SJCRH30 (cell line): ENCODE results near the gene METAP1. TPM values are rescaled to one million over a fixed set of nuclear protein-coding genes. Genes with fewer than 3 reads are reported as not detected.
A peak's percentile ranks its signal among the peaks of the same experiment; 100 is the strongest.
"Not testable (repeated sequence)": the region's sequence is repeated elsewhere in the genome, so short reads cannot be mapped to it uniquely, and the experiment has no call there.

Experiments
- DNase-seq, 2 experiments: peaks; one replicate each; pipeline ENCODE4 v3.0.0-alpha.2; 2015 to 2020
- H3K27ac ChIP-seq: fragments of 250-450 bp; sonication (Bioruptor Pico); 2 replicates; pipeline ENCODE4 v1.5.1; 2020; ENCODE audit warnings: mild to moderate bottlenecking, moderate library complexity
- H3K27me3 ChIP-seq: fragments of 250-450 bp; sonication (Bioruptor Pico); 2 replicates; pipeline ENCODE4 v1.5.1; 2020; ENCODE audit warnings: mild to moderate bottlenecking, moderate library complexity
- H3K36me3 ChIP-seq: fragments of 250-450 bp; sonication (Bioruptor Pico); 2 replicates; pipeline ENCODE4 v1.5.1; 2020; ENCODE audit warnings: mild to moderate bottlenecking, moderate library complexity
- H3K4me1 ChIP-seq: fragments of 250-450 bp; sonication (Bioruptor Pico); 2 replicates; pipeline ENCODE4 v1.5.1; 2020; ENCODE audit warnings: mild to moderate bottlenecking, moderate library complexity
- H3K4me3 ChIP-seq: fragments of 250-450 bp; sonication (Bioruptor Pico); 2 replicates; pipeline ENCODE4 v1.5.1; 2020; ENCODE audit warnings: mild to moderate bottlenecking, moderate library complexity
- H3K9me3 ChIP-seq: fragments of 250-450 bp; sonication (Bioruptor Pico); replicated peaks from 2 replicates; pipeline ENCODE4 v1.5.1; 2020; ENCODE audit warnings: mild to moderate bottlenecking, moderate library complexity
- total RNA-seq: library from RNA; depleted of rRNA; stranded (reverse); fragments of >200 nt; shearing (Covaris generic); gene quantifications from 2 replicates; pipeline ENCODE4 v1.2.3, GENCODE V29; 2014

The METAP1 gene
- total RNA-seq, 1 experiment from 2014 or later, result 88.5 TPM

DNA sequence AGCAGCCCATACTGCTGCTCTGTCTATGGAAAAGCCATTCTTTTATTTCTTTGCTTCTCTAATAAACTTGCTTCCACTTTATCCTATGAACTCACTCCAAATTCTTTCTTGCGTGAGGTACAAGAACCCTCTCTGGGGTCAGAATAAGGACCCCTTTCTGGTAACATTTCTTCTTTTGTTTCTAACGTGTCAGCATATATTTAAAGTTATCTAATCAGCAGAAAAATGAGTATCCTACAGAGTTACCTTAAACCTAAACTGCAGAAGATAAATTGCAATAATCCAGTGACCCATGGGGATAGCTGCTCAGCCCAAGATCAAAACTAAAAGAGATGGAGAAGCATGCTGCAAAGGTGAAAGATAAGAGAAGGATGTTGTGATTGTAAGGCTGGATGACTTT lies 89.1 kb downstream of the METAP1 start:
- DNase-seq, result no peak
- H3K9me3 ChIP-seq, result no peaks in the 10 kb centered on the region
- no peaks in the 10 kb centered on the region for H3K4me1 ChIP-seq
- no peak overlapping the region for H3K27ac ChIP-seq
- no peak overlapping the region for H3K4me3 ChIP-seq
- no peaks in the 10 kb centered on the region for H3K27me3 ChIP-seq
- peaks cover 39% of the 10 kb centered on the region for H3K36me3 ChIP-seq

DNA sequence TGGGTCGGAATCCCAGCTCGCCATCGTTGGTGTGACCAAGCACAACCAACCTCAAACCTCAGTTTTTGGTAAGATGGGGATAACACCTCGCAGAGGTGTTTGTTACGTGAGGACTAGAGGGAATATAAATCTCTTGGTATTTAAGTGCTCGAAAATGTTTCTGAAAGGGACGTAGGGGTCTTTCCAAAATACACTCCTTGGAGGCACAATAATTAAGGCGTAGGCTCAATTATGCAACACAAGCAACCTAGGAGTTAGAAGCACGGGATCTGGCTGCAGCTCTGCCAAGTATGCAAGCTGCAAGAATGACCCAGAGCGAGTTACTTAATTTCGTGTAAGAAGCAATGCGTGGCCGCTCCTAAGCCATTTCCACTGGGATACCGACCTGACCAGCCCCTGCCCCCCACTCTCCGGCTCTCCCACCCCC lies 92.5 kb downstream of the METAP1 start:
- Histone ChIP-seq H3K4me1 (no peaks in the 10 kb centered on the region), H3K27ac (peak overlapping the region; percentile 81), H3K36me3 (peaks cover 16% of the 10 kb centered on the region), H3K4me3 (peak overlapping the region; percentile 98), H3K9me3 (no peaks in the 10 kb centered on the region), H3K27me3 (no peaks in the 10 kb centered on the region)
- peak; percentile 22 to 48 for DNase-seq

DNA sequence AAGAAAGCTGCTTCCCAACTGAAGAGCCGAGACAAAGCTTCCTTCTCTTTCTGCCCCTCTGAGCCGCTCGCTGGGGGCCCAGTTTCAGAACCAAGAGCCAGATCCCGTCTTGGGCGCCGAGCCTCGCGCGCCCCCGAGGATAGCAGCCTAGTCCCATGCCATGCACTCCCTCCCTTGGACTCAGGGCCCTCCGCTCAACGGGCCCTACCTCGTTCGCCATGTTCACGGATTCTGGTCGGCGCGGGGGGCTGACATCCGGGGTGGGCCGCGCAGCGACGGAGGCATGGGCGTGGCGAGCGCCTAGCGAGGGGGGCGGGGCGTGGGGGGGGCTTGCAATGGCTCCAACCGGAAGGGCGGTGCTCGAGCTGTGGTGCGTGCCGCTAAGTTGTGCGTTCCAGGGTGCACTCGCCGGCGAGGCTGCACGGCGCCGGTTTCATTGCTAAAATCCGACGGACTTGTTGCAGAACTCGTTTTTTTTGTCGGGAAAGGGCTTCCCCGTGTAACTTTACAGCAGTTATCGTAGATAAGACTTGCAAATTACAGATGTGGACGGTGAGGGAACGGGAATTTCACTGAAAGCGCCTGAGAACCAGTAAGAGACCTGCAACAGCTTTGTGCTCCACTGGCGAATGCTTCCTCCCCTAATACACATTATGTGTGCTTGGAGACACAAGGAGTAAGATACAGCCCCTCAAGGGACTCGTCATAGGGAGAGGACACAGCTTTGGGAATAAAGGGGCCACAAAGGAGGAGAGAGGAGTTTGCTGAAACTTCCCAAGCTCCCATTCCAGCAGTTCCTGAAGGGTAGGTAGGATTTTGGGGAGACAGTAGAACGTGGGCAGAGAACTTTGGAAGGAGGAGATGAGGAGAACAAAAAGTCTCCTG lies 93.2 kb downstream of the METAP1 start, which contains the start of gene ADH5:
Gene ADH5 (minus strand): TSS at position 308 of the 885 bp plus-strand sequence. CDS start 88 bp downstream, at position 220.
- Histone ChIP-seq H3K4me3 (peak within 1 kb of the TSS; percentile 98), H3K27me3 (no peaks in the 10 kb centered on the region), H3K4me1 (no peaks in the 10 kb centered on the region), H3K9me3 (no peaks in the 10 kb centered on the region), H3K36me3 (peaks cover 13% of the 10 kb centered on the region), H3K27ac (peak within 1 kb of the TSS; percentile 81)
- peak; percentile 88 to 89 for DNase-seq

DNA sequence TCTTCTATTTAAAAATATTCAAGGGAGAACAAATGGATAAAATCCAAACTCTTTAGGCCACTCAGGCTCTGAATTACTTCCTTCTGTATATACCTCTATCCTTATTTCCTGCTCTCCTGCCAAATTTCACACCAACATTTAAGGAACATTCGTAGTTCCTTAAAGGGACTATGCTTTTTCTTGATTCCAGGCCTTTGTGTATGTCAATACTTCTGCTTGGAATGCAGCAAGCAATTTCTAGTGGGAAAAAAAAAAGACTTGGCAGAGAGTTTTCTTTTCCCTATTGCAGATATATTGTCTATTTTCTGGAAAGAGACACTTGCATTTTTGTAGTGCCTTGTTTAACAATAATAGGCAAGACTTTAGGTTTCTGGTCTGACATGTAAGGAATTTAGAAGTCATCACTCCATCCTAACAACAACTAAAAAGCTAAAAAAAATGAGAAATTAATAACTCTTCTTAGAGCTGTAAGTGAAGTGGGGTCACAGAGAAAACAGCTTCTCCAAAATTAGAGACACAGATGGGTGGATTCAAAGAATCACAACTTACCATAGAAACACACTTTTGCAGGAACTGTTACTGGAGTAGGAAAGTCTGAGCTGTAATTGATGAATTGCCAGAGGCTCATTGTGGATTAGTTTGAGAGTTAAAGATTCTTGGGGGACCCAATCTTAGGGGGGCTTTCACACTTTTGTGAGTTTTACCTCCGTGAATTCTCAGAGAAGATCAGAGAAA lies 95.1 kb downstream of the METAP1 start:
- Histone ChIP-seq H3K27me3 (no peaks in the 10 kb centered on the region), H3K27ac (no peak overlapping the region), H3K36me3 (no peaks in the 10 kb centered on the region; the same call in 1 of the 2 replicates), H3K4me3 (no peak overlapping the region), H3K9me3 (no peaks in the 10 kb centered on the region), H3K4me1 (no peaks in the 10 kb centered on the region)
- DNase-seq, result no peak

DNA sequence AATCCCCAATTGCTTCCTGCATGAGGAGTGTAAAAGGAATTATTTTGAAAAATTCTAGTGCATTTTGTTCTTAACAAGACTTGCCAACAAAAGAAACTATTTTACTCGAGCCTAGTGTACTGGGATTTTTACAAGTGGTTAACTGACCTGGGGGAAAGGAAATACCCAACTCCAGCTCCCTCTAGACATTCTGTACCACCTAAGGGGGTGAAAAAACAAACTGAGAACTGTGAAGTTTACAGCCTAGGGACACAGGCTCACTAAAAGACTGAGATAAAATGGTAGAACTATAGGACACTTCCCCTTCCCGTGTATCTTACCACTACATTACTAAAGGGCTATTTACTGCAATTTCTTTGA lies 95.7 kb downstream of the METAP1 start:
- no peaks in the 10 kb centered on the region for H3K9me3 ChIP-seq
- H3K27me3 ChIP-seq, result no peaks in the 10 kb centered on the region
- H3K27ac ChIP-seq, result no peak overlapping the region
- H3K4me1 ChIP-seq, result no peaks in the 10 kb centered on the region
- no peak overlapping the region for H3K4me3 ChIP-seq
- no peak for DNase-seq
- no peaks in the 10 kb centered on the region; the same call in 1 of the 2 replicates for H3K36me3 ChIP-seq

DNA sequence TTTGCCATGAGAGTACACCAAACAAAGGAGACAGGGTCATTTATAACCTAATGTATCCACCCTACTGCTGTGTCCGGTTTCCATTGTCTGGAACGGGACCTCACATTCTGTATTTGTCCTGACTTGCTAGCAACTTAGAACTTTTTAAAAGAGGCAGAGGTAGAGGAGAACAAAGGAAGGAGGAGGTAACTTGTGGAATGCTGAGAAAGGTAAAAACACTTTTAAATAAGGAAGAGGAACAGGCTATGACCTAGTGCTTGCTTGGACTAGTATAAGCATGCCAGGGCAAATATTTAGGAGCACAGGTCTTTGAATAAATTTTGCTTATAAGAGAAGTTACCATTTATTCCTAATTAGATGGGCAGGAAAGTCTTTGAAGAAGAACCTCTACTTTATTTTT lies 96.3 kb downstream of the METAP1 start:
- not testable (repeated sequence) for H3K27ac ChIP-seq, H3K4me1 ChIP-seq, DNase-seq, H3K36me3 ChIP-seq, H3K27me3 ChIP-seq, H3K9me3 ChIP-seq, H3K4me3 ChIP-seq

DNA sequence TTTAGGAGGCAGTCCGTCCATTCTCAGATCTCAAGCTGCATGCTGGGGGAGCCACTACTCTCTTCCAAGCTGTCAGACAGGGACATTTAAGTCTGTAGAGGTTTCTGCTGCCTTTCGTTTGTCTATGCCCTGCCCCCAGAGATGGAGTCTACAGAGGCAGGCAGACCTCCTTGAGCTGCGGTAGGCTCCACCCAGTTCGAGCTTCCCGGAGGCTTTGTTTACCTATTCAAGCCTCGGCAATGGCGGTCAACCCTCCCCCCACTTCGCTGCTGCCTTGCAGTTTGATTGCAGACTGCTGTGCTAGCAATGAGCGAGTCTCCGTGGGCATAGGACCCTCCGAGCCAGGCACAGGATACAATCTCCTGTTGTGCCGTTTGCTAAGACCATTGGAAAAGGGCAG lies 103.8 kb downstream of the METAP1 start:
- Histone ChIP-seq H3K27me3 (no peaks in the 10 kb centered on the region), H3K36me3 (no peaks in the 10 kb centered on the region), H3K27ac (no peak overlapping the region), H3K9me3 (no peaks in the 10 kb centered on the region), H3K4me3 (no peak overlapping the region), H3K4me1 (no peaks in the 10 kb centered on the region)
- DNase-seq, result no peak

DNA sequence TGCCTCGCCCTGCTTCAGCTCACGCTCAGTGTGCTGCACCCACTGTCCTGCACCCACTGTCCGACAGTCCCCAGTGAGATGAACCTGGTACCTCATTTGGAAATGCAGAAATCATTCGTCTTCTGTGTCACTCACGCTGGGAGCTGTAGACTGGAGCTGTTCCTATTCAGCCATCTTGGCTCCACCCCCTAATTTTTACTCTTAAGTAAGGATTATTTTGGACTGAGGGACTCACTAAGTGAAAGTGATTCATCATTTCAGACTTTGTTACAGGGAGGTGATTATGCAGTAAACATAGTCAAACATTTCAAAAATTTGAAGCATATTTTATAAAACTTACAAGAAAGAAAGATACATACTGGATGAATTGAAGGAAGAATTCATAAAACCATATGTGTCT lies 104.3 kb downstream of the METAP1 start:
- not testable (repeated sequence) for H3K4me1 ChIP-seq, DNase-seq, H3K27me3 ChIP-seq, H3K9me3 ChIP-seq, H3K27ac ChIP-seq, H3K4me3 ChIP-seq, H3K36me3 ChIP-seq

DNA sequence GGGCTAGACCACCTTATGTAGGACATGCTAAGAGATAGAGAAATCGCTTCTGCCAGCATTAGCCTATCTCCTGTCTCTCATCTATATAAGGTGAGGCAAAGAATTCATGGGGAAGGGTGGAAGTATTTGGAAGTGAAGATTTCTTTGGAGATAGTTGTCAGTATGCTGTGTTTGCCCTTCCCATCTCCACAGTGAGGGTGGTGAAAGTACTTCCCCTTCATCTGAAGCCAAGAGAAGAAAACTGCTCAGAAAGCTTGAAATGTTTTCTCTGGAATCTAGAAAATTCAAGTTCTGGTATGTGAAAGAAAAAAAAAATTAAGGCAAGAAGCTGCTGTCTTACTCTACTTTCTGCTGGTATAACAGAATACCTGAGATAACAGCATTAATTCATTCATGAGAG lies 105.4 kb downstream of the METAP1 start:
- no peak overlapping the region for H3K27ac ChIP-seq
- no peak for DNase-seq
- no peaks in the 10 kb centered on the region for H3K27me3 ChIP-seq

DNA sequence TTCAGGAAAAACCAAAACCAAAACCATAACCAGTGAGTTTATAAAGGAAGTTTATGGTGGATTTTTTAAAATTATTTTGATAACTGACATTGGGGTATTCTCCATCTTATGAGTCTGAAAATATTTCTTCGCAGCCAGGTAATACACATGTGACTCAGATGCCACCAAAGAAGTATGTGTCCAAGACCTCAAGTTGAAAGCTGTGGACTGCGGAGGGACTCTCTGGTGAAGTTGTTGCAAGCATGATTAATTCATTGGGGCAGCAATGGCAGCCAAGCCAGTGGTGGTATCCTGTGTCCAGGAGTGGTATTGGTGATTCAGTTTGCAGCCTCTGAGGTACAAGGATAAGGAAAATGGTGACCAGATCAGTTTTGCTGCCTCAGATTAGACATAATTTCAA lies 107.1 kb downstream of the METAP1 start:
- Histone ChIP-seq H3K36me3 (no peaks in the 10 kb centered on the region), H3K9me3 (no peaks in the 10 kb centered on the region), H3K27ac (no peak overlapping the region), H3K4me1 (no peaks in the 10 kb centered on the region), H3K27me3 (no peaks in the 10 kb centered on the region), H3K4me3 (no peak overlapping the region)
- DNase-seq, result no peak

More for the DNA sequence above, 105.4 kb downstream of the METAP1 start:
- Histone ChIP-seq H3K9me3 (no peaks in the 10 kb centered on the region), H3K36me3 (no peaks in the 10 kb centered on the region), H3K4me3 (no peak overlapping the region), H3K4me1 (no peaks in the 10 kb centered on the region)

DNA sequence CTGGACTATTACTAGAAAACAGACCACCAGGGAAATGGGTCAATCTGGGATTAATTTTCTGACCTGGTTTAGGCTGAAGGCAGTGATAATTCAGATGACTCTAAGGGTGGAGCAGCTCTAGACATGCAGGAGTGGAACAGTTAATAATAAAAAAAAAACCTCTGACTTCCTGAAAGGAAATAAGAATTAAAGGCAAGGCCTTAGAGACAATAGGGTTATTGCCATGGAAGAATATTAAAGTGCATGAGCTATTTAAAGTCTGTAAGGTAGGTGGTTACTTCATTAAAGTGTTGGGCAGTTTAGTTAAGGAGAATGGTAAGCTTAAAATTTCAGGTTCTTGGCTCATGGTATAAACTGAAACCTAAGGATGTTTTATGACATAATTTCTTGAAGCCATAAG lies 107.6 kb downstream of the METAP1 start:
- H3K4me3 ChIP-seq, result no peak overlapping the region
- DNase-seq, result no peak
- no peaks in the 10 kb centered on the region for H3K9me3 ChIP-seq
- no peaks in the 10 kb centered on the region for H3K27me3 ChIP-seq
- no peaks in the 10 kb centered on the region for H3K36me3 ChIP-seq
- no peak overlapping the region for H3K27ac ChIP-seq
- no peaks in the 10 kb centered on the region for H3K4me1 ChIP-seq

DNA sequence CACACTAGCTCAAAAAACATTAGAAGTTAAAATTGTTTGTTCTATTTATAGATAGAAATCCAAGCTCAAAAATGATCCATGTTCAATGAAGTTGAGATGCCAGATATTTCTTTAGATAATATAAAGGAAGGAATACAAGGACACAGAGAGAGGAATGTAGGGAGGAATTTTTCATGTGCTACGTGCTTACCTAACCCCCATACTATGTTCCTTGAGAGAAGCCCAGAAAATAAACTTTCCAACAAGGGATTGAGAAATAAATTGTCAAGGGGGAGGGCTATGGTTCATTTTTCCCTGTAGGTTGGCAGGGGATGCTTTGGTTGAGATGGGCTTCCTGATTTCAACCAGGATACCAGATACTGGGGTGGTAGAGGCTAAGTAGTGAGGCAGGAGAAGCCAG lies 108.6 kb downstream of the METAP1 start:
- Histone ChIP-seq H3K4me3 (no peak overlapping the region), H3K36me3 (no peaks in the 10 kb centered on the region), H3K4me1 (no peaks in the 10 kb centered on the region), H3K27ac (no peak overlapping the region), H3K9me3 (no peaks in the 10 kb centered on the region), H3K27me3 (no peaks in the 10 kb centered on the region)
- no peak for DNase-seq

DNA sequence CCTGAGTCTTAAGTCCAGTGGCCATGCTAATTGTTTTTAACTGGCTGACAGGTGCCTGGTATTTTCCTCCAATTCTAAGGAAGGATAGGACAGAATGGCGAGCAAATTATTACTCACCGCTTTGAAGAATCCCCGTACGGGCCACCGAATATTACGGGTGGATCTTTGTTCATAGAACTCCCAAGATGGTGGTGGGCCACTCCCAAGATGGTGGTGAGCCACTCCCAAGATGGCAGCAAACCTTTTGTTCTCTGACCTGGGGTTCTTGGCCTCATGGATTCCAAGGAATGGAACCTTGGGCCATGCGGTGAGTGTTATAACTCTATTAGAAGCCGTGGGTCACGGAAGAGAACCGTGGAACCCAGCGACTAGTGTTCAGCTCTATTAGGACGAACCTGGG lies 113.8 kb downstream of the METAP1 start:
- not testable (repeated sequence) for H3K27me3 ChIP-seq, H3K4me1 ChIP-seq, H3K36me3 ChIP-seq

More for the DNA sequence above, 113.8 kb downstream of the METAP1 start:
- DNase-seq, H3K9me3 ChIP-seq, H3K27ac ChIP-seq, H3K4me3 ChIP-seq: not testable (repeated sequence)
